Epithelial cell of proximal tubule (primary cell): ENCODE data around the gene RNF225. TPM values are rescaled to one million over a fixed set of nuclear protein-coding genes. Genes with fewer than 3 reads are reported as not detected.
"Not testable (repeated sequence)": the region's sequence is repeated elsewhere in the genome, so short reads cannot be mapped to it uniquely, and the experiment has no call there.

ENCODE experiments used
- DNase-seq: peaks from one replicate; pipeline ENCODE4 v3.0.0-alpha.2; 2011; ENCODE audit warnings: low read depth
- H3K4me3 ChIP-seq: 2 replicates; pipeline ENCODE4 v1.5.1; 2011; ENCODE audit warnings: low read depth, mild to moderate bottlenecking, low read length
- CTCF ChIP-seq: conservative IDR thresholded peaks from 2 replicates; pipeline ENCODE4 v1.5.1; 2012; ENCODE audit warnings: low read depth, mild to moderate bottlenecking, low read length
- total RNA-seq: library from RNA; depleted of rRNA; stranded (reverse); fragments of >200 nt; gene quantifications from 2 replicates; pipeline ENCODE4 v1.2.3, GENCODE V29; 2015

The RNF225 gene
- not detected in 2 replicates for total RNA-seq

GRCh38 chr19:58395220-58395978, at the start of gene RNF225:
Gene RNF225, plus strand, starts transcription at chr19:58395656. Its CDS starts 434 bp downstream, at chr19:58396090.
- H3K4me3 ChIP-seq = no peak within 1 kb of the TSS
- no peak for TF ChIP-seq CTCF
- no peak for DNase-seq

- no peak for TF ChIP-seq CTCF
- no peak for DNase-seq
- H3K4me3 ChIP-seq = peak overlapping the region; percentile 60
Observed at GRCh38 chr19:58346961-58347929, 48.2 kb upstream of the RNF225 start.

- not testable (repeated sequence) for DNase-seq
Observed at GRCh38 chr19:58348080-58348479, 47.4 kb upstream of the RNF225 start.

GRCh38 chr19:58349590-58349989, 45.9 kb upstream of the RNF225 start:
- no peak for TF ChIP-seq CTCF
- H3K4me3 ChIP-seq = no peak overlapping the region
- no peak for DNase-seq

More at GRCh38 chr19:58348080-58348479, 47.4 kb upstream of the RNF225 start:
- H3K4me3 ChIP-seq = peak overlapping the region; percentile 60

GRCh38 chr19:58350001-58350861, 45.2 kb upstream of the RNF225 start:
- no peak for DNase-seq
- no peak for TF ChIP-seq CTCF
- H3K4me3 ChIP-seq = peak overlapping the region; percentile 6

- DNase-seq = no peak
- no peak for TF ChIP-seq CTCF
- no peak overlapping the region for H3K4me3 ChIP-seq
Observed at GRCh38 chr19:58350871-58351557, 44.4 kb upstream of the RNF225 start.
